HG03521 (cell line): ENCODE results near the gene KLHL36.
"Not testable (repeated sequence)": the region's sequence is repeated elsewhere in the genome, so short reads cannot be mapped to it uniquely, and the experiment has no call there.

ENCODE experiments used
- ATAC-seq: cut with Tn5 transposase; IDR thresholded peaks from one replicate; pipeline ENCODE4 v1.9.1; 2021; ENCODE audit warnings: mild to moderate bottlenecking, moderate library complexity; ENCODE audit not compliant: unreplicated experiment

KLHL36 gene

GRCh38 chr16:84690088-84690819 lies 41.9 kb downstream of the KLHL36 start:
- ATAC-seq: no peak

- ATAC-seq: no peak
These were observed 44.3 kb downstream of the KLHL36 start for GRCh38 chr16:84692451-84693214.

- not testable (repeated sequence) for ATAC-seq
These were observed 45.6 kb downstream of the KLHL36 start for GRCh38 chr16:84693869-84694268.

- ATAC-seq: no peak
These were observed 46.7 kb downstream of the KLHL36 start for GRCh38 chr16:84694980-84695379.

- no peak for ATAC-seq
These were observed 50.9 kb downstream of the KLHL36 start for GRCh38 chr16:84699147-84699711.

GRCh38 chr16:84699712-84700445 lies 51.6 kb downstream of the KLHL36 start, which contains the start of gene USP10:
USP10 (plus strand) TSS chr16:84700000; CDS start chr16:84700091, 91 bp downstream.
- peak; percentile 83 for ATAC-seq

GRCh38 chr16:84700446-84701300 lies 52.4 kb downstream of the KLHL36 start:
- peak; percentile 23 for ATAC-seq

- ATAC-seq: no peak
These were observed 55.4 kb downstream of the KLHL36 start for GRCh38 chr16:84703681-84704080.

- ATAC-seq: no peak
These were observed 55.9 kb downstream of the KLHL36 start for GRCh38 chr16:84704253-84704652.

- ATAC-seq: no peak
These were observed 58.5 kb downstream of the KLHL36 start for GRCh38 chr16:84706856-84707255.

GRCh38 chr16:84709609-84710008 lies 61.3 kb downstream of the KLHL36 start:
- no peak for ATAC-seq

- no peak for ATAC-seq
These were observed 62.4 kb downstream of the KLHL36 start for GRCh38 chr16:84710686-84711085.
